Stimulated activated CD4-positive, alpha-beta T cell treated with anti-CD3 and anti-CD28 coated beads, TNF-alpha, amount 100 ng/mL, for 48 hours (primary cell): Measurements from ENCODE around the gene PTPN1.
"Not testable (repeated sequence)": the region's sequence is repeated elsewhere in the genome, so short reads cannot be mapped to it uniquely, and the experiment has no call there.

Experiments used
- DNase-seq, 3 donors: peaks; one replicate each; pipeline ENCODE4 v3.0.0-alpha.2; 2020; ENCODE audit warnings: low read depth in 3 of 3

PTPN1 gene

DNA sequence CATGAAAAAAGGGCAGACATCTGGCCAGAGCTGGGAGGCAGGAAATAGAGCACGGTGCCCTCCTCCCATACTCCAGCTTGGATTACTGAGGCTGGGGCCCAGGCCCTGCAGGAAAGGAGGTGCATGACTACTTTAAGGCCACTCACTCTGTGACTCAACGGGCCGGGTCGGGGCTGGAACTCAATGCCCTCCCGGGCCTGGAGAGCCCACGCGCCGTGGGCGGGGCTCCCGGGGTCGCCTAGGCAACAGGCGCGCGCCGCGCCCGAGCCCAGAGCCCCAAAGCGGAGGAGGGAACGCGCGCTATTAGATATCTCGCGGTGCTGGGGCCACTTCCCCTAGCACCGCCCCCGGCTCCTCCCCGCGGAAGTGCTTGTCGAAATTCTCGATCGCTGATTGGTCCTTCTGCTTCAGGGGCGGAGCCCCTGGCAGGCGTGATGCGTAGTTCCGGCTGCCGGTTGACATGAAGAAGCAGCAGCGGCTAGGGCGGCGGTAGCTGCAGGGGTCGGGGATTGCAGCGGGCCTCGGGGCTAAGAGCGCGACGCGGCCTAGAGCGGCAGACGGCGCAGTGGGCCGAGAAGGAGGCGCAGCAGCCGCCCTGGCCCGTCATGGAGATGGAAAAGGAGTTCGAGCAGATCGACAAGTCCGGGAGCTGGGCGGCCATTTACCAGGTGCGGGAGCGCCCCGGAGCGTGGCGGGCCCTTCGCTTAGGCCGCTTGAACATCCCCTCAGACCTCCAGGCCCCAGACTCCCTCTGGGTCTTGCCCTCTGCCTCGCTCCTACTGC, at the start of gene PTPN1:
Gene PTPN1 (plus strand): TSS at position 461 of the 783 bp plus-strand sequence. CDS start 145 bp downstream, at position 606.
- DNase-seq = peak; percentile 96 to 99 (median 97)

DNA sequence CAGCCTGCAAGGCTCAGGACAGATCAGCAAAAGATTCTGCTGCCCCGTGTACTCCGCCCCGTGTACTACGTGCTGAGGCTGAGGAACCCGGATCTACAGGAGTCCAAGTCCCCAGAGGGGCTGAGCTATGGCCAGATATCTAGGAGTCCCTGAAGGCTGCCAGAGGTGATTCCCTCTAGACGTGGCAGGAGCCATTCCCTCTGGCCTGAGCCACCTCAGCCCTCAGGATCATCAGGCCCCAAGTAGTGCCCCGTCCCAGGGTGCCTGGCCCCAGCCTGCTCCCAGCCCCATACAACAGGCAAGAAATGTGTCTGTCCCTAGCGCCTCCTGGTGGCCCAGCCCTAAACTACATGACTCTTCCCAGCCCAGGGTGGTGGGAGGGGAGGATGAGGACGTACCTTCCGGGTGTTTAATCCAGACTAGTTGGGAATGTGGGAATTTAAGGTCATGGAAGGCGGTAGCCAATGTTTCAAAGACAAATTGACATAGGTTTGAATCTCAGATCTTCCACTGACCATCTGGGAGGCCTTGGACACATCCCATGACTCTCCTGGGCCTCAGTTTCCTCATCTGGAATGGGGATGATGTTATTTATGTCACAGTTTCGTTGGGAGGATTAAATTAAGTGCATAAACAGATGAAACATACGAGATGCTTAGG, 49.4 kb upstream of the PTPN1 start:
- DNase-seq = peak; percentile 64 to 76 (median 73)

DNA sequence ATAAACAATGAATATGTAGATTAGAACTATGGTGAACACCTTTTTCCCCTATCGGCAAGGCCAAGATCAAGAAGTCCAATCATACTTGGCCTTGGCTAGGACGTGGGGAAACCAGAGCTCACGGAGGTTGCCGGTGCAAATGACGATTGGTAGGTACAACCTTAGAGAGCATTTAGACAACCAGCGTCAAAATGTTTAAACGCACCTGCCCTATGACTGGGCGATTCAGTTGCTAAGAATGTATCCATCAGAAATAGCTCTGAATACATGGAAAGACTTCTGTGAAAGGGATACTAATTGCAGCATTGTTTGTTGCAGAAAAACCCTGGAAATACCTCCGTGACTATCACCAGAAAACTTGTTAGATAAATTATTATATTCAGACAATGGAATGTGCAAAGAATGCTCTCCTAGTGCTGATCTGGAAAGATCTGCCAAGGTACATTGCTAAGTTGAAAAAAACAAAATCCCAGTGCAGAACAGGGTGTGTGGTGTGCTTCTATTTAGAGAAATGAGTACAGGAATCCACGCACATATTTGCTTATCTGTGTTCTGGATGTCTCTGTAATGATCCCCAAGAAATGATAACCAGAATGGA, 48.0 kb upstream of the PTPN1 start:
- no peak for DNase-seq

DNA sequence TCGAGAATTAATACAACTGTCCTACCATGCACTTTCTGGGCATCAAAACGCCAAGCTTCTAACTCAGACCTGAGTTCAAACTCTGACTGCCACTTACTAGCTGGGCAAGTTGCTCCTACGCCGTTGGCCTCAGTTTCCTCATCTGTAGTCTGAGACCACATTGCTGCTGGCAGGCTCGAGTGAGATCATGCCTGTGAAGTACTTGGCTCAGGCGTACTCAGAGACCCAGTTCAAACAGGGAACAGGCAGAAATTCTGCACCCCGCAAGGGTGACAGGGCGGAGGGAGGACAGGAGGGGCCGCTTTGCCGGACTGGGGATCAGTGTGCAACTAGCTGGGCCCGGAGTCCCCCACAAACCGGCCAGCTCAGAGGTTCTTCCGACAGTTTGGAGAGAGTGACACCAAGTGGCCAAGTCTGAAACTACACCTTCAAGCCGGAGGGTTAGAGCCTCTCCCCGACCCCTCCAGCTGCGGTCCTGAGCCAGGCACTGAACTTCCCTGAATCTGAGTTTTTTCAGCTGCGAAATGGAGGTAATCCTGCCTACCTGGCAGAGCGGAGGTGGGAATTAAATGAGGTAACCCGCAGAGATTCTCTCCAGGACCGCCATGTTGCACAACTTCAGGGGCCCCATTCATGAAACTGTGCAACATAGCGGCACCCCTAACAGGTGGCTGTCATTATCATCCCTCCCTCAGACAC, 46.0 kb upstream of the PTPN1 start:
- DNase-seq = peak in 1 of 3 donors; percentile 34

DNA sequence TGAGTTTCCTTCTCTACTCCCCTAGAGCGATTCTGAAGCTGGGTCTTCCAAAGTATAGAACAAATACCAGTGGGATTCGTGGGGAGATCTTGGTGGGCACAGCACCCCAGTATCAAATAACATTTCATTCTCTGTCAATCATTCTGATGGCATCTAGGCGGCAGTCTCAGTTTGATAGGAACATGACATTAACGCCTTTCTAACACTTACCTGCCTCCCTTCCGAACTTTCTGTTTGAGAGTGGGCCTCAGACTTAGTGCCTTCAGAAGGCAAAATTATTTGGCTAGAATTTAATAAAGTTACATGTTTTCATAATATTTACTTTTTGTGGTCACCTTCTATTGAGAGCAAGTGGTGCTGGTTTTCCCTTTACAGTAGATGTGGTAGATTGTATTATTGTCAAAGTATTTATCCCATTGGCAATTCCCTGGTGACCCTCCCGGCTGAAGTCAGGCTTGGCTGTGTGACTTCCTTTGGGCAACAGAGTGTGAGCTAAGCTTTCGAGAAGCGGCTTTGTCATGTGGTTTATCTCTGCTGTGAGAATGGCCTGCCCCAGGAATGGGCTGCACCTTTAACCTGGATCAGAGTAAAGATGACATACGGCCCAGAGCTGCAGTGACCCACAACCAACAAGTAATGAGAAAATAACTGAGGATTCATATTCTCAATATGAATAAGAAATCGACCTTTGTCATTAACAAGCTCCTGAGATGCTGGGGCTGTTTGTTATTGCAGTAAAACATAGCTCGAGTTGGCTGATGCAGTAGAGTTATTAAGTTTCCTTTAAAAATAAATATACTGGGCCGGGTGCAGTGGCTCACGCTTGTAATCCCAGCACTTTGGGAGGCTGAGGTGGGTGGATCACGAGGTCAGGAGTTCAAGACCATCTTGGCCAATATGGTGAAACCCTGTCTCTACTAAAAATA, 45.2 kb upstream of the PTPN1 start:
- no peak for DNase-seq

DNA sequence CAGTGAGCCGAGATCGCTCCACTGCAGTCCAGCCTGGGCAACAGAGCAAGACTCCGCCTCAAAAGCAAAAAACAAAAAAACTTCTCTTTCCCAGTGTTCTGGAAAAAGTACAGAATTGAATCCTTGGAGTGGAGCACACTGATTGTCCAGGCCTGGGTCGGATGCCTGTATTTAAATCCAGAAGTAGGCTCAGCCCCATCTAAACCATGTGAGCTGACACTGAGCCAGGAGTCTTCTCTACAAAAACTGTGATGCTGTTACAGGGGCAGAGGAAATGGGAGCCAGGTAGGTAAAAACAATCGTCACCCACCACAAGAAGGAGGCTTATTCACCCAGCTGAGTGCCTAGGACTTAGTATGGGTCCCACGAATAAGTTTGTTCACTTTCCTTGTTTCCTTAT, 43.0 kb upstream of the PTPN1 start:
- DNase-seq = no peak

DNA sequence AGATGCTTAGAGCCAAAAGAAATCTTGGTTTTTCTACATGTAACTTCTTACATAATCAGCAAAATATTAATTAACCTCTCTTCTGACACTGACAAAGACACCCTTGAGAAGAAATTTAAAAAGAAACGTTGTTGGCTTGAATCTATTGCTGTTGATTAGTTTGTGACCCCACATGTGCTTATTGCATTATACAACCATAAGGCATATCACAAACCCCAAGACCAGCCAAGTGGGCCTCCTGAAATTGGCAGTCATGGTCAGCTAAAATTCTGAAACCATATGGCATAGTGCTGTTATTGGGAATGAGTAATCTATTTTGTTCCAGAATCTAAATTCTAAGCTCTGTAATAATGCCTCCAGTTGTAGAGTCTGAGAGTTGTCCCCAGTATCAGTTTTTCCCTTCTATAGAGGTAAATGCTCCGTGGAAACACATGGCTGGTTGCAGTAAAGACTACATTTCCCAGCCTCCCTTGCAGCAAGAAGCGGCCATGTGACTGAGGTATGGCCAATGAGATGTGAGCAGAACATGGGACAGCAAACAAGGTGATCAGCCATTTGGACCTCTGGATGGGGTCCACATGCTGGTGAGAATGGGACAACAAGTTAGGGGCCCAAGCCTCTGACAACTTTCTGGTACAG, 42.3 kb upstream of the PTPN1 start:
- DNase-seq = no peak

DNA sequence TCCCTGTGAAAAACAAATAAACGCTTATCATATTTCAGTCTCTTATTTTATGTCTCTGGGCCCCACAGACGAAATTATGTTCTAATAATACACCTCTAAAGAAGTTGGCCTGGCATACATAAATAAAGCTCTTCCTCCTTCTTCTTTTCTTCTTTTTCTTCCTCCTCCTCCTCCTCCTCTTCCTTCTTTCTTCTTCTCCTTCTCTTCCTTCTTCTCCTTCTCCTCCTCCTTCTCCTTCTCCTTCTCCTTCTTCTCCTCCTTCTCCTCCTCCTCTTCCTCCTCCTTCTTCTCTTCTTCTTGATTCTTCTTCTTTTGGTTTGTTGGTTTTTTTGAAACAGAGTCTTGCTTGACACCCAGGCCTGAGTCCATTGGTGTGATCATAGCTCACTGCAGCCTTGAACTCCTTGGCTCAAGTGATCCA, 41.8 kb upstream of the PTPN1 start:
- no peak for DNase-seq

DNA sequence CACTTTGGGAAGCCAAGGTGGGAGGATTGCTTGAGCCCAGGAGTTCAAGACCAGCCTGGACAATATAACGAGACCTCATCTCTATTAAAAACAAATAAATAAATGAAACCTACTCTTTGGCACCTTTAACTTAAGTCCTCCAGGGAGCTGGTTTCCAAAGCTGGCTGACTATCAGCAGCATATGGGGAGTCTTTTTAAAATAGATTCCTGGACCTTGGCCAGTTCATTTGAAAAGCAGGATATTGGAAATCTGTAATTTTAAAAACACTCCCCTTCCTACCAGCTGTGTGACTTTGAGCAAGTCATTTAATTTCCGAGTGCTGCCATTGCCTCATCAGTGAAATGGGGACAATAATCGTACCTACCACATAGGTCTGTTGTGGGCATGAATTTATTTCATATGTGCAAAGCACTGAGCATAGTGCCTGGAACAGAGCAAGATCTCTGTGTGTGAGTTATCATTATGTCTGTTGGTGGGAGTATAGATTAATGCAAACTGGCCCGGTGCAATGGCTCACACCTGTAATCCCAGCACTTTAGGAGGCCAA, 40.9 kb upstream of the PTPN1 start:
- no peak for DNase-seq

DNA sequence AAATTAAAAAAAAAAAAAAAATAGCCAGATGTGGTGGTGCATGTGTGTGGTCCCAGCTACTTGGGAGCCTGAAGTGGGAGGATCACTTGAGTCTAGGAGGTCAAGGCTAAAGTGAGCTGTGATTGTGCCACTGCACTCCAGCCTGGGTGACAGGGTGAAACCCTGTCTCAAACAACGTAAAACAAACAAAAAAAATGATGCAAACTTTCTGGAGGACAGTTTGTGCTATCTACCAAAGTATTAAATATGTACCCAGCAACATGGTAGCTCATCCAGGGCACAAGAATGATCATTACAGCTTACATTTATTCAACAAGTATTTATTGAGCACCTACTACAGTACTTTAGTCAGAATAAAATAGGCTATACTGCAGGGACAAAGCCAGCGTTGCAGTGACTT, 40.4 kb upstream of the PTPN1 start:
- DNase-seq = no peak

DNA sequence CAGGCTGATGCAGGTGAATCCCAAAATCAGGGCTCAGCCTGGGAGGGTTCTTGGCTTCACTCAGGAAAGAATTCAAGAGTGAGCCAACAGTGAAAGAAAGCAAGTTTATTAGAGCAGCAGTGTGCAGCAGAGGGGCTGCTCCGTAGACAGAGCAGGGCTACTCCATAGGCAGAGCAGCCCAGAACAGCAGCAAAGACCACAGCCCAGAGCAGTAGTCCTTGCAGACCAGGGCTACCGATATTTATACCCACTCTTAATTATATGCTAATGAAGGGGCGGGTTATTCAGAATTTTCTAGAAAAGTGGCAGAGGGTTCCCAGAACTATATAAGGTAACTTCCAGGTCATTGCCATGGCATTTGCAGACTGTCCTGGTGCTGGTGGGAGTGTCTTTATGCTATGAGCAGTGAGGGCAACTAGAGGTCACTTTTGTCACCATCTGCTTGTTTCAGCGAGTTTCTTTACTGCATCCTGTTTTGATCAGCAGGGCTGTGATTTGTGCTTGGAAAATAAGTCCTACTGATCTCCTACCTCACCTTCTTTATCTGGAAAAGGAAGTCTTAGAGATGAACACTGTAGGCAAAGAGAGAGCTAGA, 39.8 kb upstream of the PTPN1 start:
- no peak for DNase-seq

DNA sequence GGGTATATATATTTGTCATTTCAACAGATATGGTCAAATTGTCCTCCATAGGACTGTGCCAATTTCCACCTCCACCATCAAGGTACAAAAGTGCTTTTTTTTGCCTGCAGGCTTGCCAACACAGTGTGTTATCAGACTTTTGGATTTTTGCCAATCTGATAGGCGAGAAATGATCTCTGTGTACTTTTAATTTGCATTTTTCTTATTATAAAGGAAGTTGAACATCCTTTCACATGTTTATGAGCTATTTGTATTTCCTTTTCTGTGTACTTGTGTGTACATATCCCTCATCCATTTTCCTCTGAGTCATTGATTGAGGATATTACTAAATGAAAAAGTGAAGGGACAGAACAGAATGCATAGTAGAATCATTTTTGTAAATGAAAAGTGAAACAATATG, 39.0 kb upstream of the PTPN1 start:
- no peak for DNase-seq

DNA sequence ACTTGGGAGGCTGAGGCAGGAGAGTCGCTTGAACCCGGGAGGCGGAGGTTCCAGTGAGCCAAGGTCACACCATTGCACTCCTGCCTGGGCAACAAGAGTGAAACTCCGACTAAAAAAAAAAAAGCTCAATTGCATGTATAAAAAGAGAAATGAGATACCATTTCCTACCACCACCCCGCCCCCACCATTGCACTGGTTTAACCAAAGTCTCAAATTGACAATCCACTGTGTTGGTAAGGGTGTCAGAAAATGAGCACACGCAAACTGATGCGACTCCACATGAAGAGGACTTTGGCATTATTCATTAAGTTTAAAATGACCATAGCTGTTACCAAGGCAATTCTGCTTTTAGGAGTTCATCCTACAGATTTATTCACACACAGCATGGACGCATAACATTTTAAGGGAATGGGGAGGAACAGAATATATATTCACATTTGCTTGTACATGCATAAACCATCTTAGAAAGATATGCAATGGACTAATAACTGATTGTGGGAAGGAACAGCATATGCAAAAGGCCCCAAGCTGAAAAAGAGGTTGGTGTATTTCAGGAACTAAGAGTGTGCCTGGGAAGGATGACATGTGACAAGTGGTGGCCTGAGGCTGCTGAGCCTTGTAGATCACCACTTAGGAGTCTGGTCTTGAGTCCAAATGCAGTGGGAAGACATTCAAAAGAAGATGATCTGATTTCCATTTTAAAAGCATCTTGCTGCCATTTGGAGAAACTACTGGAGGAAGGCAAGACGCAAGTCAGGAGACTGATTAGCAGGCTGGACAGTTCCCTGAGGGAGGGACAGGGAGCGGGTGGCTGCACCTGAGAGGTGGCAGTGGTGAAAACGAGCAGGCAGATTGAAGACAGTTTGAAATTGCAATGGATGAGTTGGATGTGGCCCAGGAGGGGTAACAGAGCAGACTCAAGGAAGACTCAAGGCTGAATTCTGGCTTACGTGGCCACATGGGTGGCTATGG, 37.2 kb upstream of the PTPN1 start:
- no peak for DNase-seq

DNA sequence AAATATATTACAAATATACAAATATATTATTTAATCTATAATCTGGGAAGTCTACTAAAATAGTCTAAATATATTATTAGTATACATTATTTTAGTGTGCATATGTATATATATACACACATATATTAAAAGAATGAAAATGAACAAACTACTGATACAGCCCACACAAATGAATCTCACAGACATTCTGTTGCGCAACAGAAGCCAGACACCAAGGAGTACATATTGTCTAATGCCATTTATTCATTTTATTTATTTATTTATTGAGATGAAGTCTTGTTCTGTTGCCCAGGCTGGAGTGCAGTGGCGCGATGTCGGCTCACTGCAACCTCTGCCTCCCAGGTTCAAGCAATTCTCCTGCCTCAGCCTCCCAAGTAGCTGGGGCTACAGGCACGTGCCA, 35.8 kb upstream of the PTPN1 start:
- DNase-seq = not testable (repeated sequence)

DNA sequence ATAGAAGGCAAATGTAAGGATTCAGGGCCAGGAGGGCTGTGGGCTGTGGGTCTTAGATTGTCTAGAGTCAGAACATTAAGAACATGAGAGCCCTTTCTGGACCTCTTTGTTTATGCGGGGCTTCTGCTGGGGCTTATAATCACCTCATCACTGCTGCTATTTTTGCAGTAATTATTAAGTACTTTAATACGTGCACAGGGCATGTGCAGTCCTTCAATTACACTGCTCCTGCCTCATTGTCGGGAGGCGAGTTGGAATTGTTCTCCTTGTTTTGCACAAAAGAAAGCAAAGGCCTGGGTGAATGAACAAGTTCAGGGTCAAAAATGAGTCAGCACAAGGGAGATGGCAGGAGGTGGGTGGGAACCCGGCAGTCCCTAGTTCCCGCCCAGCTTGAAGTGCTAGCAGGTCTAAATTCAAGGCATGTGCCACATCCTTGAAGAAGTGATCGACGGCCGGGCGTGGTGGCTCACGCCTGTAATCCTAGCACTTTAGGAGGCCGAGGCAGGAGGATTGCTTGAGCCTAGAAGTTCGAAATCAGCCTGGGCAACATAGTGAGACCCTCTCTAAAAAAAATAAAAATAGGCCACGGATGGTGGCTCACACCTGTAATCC, 34.4 kb upstream of the PTPN1 start:
- no peak for DNase-seq

DNA sequence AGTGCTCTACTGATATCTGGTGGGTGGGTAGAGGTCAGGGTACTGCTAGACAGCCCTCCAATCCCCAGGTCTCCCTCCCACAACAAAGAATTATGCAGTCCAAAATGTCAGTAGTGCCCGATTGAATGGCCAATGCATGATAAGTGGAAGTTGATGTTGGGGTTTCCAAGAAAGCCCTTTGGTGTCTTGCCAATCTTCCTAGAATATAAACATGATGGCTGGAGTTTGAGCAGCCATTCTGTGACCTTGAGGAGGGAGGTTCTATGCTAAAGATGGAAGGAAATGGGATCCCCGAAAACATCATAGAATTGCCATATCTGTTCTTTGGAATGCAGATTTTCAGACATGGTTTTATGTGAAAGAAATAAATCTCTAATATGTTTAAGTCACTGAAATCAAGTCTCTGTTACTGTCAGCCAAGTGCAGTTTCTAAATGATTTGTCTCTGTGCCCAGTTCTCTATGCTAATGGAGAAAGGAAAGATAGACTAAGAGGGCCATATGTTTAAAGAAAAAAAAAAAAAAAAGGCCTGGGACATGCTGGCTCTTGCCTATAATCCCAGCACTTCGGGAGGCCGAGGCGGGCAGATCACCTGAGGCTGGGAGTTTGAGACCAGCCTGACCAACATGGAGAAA, 32.8 kb upstream of the PTPN1 start:
- no peak for DNase-seq

DNA sequence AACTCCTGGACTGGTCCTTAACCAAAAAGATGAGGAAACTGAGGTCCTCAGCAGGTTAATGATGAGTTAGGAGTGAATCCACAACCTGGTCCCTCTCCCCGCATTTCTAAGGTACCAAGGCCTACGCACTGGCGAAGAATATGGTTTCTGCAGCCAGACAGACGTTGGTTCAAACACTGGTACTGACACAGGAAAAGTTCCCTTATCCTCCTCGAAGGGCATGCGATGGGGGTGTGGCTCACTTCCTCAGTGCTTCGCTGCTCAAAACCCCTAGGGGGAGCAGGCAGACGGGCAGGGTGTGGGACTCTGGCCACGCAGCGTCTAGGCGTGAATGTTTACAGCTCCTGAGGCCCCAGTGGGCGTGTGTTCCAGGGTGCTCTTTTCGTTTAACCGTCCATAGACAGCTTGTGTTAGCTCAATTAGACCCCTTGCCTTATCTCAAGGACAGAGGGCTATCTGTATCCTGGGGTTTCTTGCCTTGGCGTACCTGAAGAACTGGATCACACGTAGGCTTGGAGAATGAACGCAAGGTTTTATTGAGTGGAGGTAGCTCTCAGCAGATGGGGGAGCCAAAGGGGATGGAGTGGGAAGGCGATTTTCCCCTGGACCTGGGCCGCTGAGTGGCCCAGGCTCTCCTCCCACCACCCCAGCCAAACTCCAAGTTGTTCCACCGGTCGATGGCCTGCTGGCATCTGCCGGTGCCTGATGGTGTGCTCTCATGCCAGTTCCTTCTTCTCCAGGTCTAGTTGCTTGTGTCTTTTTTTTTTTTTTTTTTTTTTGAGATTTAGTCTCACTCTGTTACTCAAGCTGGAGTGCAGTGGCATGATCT, 31.8 kb upstream of the PTPN1 start:
- DNase-seq = peak; percentile 65 to 67 (median 67)
